GM21723 (cell line): ENCODE results near the gene PCSK6.

Experiments
- ATAC-seq: cut with Tn5 transposase; IDR thresholded peaks from one replicate; pipeline ENCODE4 v1.9.1; 2021; ENCODE audit warnings: mild to moderate bottlenecking, moderate library complexity; ENCODE audit not compliant: unreplicated experiment

The PCSK6 gene

GRCh38 chr15:101489599-101490407 lies at the start of gene PCSK6:
Gene PCSK6 (minus strand): TSS chr15:101489707. CDS start chr15:101489670, 37 bp downstream.
- no peak for ATAC-seq

GRCh38 chr15:101538996-101539395 lies 49.5 kb upstream of the PCSK6 start:
- ATAC-seq: no peak

DNA sequence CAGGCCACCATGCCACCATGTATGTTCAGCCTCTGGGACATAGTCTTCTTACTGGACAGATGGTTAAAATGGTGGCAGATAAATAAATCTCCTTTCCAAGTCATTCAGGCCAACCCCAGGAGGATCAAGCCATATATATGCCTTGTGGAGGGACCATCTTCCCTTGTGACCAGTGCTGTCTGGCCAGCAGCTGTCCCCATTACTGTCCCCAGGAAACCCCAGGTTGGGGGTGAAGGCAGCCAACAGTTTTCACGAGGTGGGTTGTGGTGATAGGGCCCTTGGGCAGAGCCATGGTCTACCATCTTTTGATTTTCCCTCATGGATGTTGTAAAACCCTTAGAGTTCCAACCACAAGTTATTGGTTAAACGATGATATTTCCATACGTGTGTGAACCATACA lies 48.7 kb upstream of the PCSK6 start:
- ATAC-seq: no peak

GRCh38 chr15:101537483-101538080 lies 48.1 kb upstream of the PCSK6 start:
- no peak for ATAC-seq

GRCh38 chr15:101536875-101537405 lies 47.4 kb upstream of the PCSK6 start:
- ATAC-seq: no peak

DNA sequence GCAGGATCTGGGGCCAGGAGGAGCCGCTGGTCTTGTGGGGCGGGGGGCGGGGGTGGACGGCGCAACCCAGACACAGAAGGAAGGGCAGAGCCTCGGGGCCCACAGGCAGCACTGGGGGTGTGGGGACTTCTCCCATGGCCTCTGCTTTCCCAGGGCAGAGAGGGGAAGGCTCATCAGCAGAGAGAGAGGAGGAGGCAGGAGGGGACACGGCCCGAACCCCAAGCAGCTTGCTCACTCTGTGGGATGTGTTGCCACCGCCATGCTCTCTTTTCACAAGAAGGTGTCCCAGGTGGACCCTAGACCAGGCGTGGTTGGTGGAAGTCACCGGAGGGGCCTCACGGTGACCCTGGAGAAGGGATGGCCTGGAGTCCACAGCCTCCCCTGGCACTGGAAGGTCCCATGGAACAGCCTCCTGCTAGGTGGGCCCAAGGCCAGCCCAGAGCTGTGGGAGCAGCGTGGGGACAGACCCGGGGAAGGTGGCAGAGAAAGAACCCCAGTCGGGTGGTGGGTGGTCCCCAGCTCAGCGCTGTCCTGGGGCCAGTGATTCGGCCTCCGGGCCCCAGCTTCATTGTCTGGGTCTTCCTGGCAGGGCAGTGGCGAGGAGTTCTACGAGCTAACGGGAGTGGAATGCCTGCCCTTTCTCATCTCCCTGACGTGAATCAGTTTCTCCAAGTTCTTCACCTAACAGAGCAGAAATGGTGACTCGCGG lies 46.8 kb upstream of the PCSK6 start:
- no peak for ATAC-seq

- no peak for ATAC-seq
These were observed 45.8 kb upstream of the PCSK6 start for GRCh38 chr15:101535170-101535902.

DNA sequence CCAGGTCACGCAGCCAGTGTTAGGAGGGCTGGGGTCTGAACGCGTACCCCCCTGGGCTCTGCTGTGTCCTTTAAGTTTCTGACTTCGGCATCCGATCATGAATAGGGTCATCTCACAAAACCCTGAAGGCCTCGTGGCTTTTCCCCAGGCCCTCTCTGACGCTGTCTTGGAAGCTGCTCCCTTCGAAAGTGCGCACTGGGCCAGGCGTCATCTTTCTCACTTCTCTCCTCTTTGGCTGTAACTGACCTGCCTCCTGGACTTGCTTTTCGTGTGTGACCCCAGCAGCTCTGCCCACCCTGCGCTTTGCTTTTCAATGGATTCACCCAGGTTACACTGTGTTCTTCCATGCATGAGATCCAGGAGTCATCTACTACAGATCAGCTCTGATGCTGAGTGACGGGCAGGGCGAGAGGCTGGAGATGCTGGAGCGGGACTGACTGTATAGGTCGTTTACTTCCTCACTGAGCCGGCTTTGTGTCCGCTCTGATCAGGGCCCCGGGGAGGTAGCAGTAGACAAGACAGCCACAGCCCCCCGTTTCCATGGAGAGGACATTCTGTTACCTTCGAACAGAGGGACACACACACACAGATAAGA lies 45.0 kb upstream of the PCSK6 start:
- no peak for ATAC-seq

GRCh38 chr15:101533371-101534140 lies 44.0 kb upstream of the PCSK6 start:
- no peak for ATAC-seq

- no peak for ATAC-seq
These were observed 43.4 kb upstream of the PCSK6 start for GRCh38 chr15:101532865-101533264.

- ATAC-seq: no peak
These were observed 41.7 kb upstream of the PCSK6 start for GRCh38 chr15:101531170-101531569.

DNA sequence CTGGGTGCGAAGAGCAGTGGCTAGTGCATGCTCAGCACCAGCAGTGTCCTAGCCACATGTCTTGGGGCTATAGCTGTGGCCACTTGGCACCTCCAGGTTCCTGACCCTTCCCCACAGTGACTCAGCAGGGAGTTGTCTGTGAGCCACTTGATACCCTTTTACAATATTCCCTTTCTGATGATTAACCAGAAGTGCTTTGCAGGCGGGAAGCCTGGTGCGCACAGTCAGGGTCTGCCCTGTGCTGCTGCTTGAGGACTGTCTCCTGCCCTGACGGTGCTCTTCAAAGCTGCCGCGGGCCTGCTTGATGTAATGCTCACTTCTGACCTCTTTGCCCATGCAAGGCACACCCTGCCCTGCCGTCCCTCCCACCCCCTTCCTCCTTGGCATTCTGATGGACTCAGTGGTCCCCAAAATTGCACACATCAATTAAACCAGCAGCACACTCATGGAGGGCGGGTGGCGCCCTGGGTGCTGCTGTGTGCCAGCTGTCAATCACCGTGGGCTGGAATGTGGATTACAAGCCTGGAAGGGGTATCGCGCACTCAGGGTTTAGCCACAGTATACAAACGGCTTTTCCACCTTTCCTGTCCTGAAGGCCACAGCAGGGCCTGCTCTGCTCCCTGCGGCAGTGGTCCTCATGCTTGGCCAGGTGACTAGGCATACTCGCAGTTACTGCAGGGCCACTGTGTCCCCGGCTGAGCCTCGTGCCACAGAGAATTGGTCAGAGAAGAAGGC lies 40.9 kb upstream of the PCSK6 start:
- no peak for ATAC-seq

DNA sequence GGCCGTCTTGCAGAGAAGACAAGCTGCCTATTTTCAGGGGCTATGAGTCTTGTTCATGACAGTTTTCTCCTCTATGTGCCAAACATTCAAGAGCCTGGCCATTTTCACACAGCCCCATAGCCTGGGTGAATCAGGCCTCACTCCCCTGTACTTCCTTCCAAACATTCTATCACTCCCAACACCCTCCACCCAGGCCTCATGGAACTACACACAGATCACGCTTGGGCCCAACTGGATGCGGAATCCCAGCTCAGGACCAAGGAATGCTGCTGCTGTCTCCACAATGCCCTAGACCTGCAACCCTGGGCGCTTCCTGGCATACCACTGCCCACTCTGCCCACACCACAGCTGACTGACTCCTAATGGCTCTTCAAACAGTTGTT lies 39.4 kb upstream of the PCSK6 start:
- ATAC-seq: no peak

GRCh38 chr15:101528108-101528916 lies 38.8 kb upstream of the PCSK6 start:
- ATAC-seq: no peak

- no peak for ATAC-seq
These were observed 37.4 kb upstream of the PCSK6 start for GRCh38 chr15:101526890-101527289.

DNA sequence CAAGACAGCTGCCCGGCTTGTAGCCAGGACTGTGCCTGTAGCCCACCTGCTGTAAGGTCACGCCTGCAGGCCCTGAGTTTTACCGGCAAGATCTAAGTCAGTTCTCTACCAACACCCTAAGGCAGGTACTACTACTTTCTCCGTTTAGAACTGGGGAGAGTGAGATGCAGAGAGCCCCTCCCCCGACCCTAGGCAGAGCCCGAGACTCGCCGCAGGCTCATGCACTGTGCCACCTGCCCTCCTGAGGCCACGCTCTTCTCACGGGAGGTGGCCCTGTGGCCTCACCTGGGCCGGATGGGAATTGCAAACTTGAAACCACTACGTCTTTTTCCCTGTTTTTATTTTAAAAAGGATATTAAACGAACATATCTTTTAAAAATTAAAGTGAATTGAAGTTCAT lies 36.9 kb upstream of the PCSK6 start:
- no peak for ATAC-seq

GRCh38 chr15:101526021-101526420 lies 36.5 kb upstream of the PCSK6 start:
- ATAC-seq: no peak

DNA sequence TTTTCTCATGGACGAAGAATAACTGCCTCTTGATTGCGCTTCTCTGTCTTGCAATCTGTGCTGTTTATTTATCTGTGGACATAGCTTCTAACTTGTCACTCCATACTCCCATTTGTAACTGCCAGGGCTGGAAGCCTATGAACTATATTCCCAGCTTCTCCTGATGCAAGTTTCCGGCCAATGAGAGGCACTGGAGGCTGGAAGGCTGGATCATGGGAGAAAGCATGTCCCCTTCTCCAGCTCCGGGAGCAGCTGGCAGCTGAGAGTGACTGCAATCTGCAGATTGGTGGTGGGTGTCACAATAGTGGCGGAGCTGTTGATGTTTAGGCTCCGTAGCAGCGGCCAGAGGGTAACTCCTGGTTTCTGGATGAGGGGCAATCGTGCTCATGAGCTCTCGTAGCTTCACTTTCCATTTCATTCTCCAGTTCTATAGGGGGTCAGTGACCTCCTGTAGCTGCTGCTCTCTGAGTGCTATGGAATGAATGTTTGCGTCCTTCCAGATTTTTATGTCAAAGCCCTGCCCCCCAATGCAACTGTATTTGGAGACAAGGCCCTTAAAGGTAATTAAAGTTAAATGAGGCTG lies 35.7 kb upstream of the PCSK6 start:
- no peak for ATAC-seq
